ENCODE measurements around the gene CHML. TPM values are rescaled to one million over a fixed set of nuclear protein-coding genes. Genes with fewer than 3 reads are reported as not detected.

CHML gene
- total RNA-seq, 2 donors from 2014 or later: 4.9 to 11.2 TPM

- intact Hi-C loops (cut with DNase I): loop anchor here (10.0 kb wide), 2 partner anchors 251 to 411 kb away; no protein-coding TSS in a partner anchor
- DNase-seq (ENCODE audit: low spot score): no peak
Observed at GRCh38 chr1:241603731-241604245, 36.4 kb downstream of the CHML start.

- intact Hi-C loops (cut with DNase I): loop anchor here (10.0 kb wide), 2 partner anchors 254 to 414 kb away; no protein-coding TSS in a partner anchor
- DNase-seq (ENCODE audit: low spot score): no peak
Observed at GRCh38 chr1:241600496-241600901, 39.7 kb downstream of the CHML start.

- intact Hi-C loops (cut with DNase I): no loop called here
- DNase-seq (ENCODE audit: low spot score): no peak
Observed at GRCh38 chr1:241598249-241598648, 41.9 kb downstream of the CHML start.

GRCh38 chr1:241596633-241597032, 43.5 kb downstream of the CHML start:
- DNase-seq (ENCODE audit: low spot score): no peak

GRCh38 chr1:241593186-241593585, 47.0 kb downstream of the CHML start:
- intact Hi-C loops (cut with DNase I): no loop called here
- no peak for DNase-seq (ENCODE audit: low spot score)

More at GRCh38 chr1:241596633-241597032, 43.5 kb downstream of the CHML start:
- intact Hi-C loops (cut with DNase I): no loop called here

GRCh38 chr1:241592273-241592958, 47.8 kb downstream of the CHML start:
- intact Hi-C loops (cut with DNase I): no loop called here
- no peak for DNase-seq (ENCODE audit: low spot score)

- intact Hi-C loops (cut with DNase I): no loop called here
- no peak for DNase-seq (ENCODE audit: low spot score)
Observed at GRCh38 chr1:241591736-241592135, 48.4 kb downstream of the CHML start.

GRCh38 chr1:241591317-241591716, 48.9 kb downstream of the CHML start:
- DNase-seq (ENCODE audit: low spot score): no peak
- intact Hi-C loops (cut with DNase I): no loop called here

GRCh38 chr1:241590719-241591118, 49.5 kb downstream of the CHML start:
- DNase-seq (ENCODE audit: low spot score): no peak
- intact Hi-C loops (cut with DNase I): no loop called here

Other genes starting within 250 kb of the CHML start
- gene FH, start 120.6 kb downstream of the CHML start, total RNA-seq: 10 to 100 TPM; 45.0 to 54.1 TPM
- gene KMO, start 108.0 kb downstream of the CHML start, total RNA-seq: 1 to 10 TPM; 1.1 to 1.2 TPM
- gene OPN3, start within 50 bp of the CHML start, total RNA-seq: 1 to 10 TPM; 4.0 to 4.1 TPM
- gene WDR64, start 11.9 kb upstream of the CHML start, total RNA-seq: not detected
- gene EXO1, start 207.8 kb upstream of the CHML start, total RNA-seq: under 1 TPM in 1 of 2 donors, not detected in 1; 0.29 TPM

All from posterior vena cava (tissue), 2 donors.